ENCODE results near the gene NLRP13. TPM values are rescaled to one million over a fixed set of nuclear protein-coding genes. Genes with fewer than 3 reads are reported as not detected.
"Not testable (repeated sequence)": the region's sequence is repeated elsewhere in the genome, so short reads cannot be mapped to it uniquely, and the experiment has no call there.

Gene NLRP13
- total RNA-seq, 3 donors from 2014 or later (not counting 1 experiment from before 2014, with no cell fraction given), result not detected

DNA sequence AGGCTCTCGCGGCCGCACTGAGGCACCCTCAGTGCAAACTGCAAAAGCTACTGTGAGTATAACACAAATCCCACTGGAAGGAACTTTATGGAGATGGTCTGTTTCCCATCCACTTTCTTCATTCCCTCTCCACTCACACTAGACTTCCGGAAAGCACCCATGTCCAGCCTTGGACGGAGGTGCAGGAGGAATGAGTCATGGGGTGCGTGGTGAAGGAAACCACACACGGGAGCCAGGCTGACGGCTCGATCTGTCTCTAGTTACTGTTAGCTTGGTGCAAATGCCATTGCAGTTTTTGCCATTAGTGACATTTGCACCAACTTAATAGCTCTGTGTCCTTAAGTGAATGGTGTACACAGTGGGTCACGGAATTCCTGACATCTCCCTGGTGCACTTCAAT, 30.1 kb upstream of the NLRP13 start:
- no peaks in the 10 kb centered on the region for H3K4me1 Mint-ChIP-seq
- H3K9me3 Mint-ChIP-seq, result peaks cover 0 to 3% of the 10 kb centered on the region in 2 donors
- H3K27ac ChIP-seq (ENCODE audit: low read length), result no peak overlapping the region
- DNase-seq (no peak), ATAC-seq (no peak)
- 95% methylated on average over 10 of the region's 10 CpGs for WGBS (ENCODE audit: insufficient coverage)
- no peak overlapping the region for H3K27ac Mint-ChIP-seq
- no peaks in the 10 kb centered on the region for H3K4me1 ChIP-seq (ENCODE audit: control insufficient read depth, insufficient read depth, low read length)
- intact Hi-C loops (cut with micrococcal nuclease), result no loop called here
- no peak overlapping the region for H3K4me3 Mint-ChIP-seq
- no peaks in the 10 kb centered on the region for H3K27me3 Mint-ChIP-seq (ENCODE audit: low read depth in 2 of 2)
- no peaks in the 10 kb centered on the region for H3K36me3 Mint-ChIP-seq
- no peaks in the 10 kb centered on the region for H3K27me3 ChIP-seq (ENCODE audit: control insufficient read depth, insufficient read depth, low read length)
- H3K36me3 ChIP-seq (ENCODE audit: control insufficient read depth, insufficient read depth, low read length), result no peaks in the 10 kb centered on the region
- TF ChIP-seq, protein P1, sequence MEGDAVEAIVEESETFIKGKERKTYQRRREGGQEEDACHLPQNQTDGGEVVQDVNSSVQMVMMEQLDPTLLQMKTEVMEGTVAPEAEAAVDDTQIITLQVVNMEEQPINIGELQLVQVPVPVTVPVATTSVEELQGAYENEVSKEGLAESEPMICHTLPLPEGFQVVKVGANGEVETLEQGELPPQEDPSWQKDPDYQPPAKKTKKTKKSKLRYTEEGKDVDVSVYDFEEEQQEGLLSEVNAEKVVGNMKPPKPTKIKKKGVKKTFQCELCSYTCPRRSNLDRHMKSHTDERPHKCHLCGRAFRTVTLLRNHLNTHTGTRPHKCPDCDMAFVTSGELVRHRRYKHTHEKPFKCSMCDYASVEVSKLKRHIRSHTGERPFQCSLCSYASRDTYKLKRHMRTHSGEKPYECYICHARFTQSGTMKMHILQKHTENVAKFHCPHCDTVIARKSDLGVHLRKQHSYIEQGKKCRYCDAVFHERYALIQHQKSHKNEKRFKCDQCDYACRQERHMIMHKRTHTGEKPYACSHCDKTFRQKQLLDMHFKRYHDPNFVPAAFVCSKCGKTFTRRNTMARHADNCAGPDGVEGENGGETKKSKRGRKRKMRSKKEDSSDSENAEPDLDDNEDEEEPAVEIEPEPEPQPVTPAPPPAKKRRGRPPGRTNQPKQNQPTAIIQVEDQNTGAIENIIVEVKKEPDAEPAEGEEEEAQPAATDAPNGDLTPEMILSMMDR (IDR thresholded peaks at IDR 0.05), result no peak
- H3K4me3 ChIP-seq (ENCODE audit: low read length), result no peak overlapping the region
- H3K9me3 ChIP-seq (ENCODE audit: control insufficient read depth, insufficient read depth, low read length), result no peaks in the 10 kb centered on the region

DNA sequence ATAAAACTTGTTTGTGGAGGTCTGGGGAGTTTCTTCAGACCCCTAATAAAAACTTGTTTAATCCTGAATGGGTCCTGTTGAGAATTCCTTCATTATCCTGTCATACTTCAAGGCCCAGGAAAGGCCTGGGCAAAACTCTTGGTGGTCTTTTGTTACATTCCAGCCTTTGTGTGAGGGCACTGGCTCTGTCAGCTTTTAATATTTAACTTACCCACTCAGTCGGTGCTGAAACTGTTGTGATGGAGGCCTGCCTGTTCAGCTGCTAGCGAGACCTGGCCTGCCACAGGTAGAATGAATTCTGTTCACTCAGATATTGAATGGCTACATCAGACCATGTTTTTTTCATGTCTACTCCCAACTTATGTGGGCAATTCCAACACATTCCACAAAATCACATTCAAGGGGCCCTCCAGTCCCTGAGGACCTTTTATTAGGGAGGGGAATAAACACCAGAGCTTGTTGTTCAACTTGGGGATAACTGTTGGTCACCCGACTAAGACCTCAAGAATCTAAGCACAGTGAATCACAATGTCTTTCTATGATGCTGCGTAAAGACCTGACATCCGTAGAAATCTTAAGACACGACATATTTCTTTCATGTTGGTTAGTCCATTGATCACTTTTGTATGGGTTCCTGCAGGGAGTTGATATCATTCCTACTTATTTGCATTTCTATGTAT, 28.0 kb upstream of the NLRP13 start:
- no peak overlapping the region for H3K4me3 ChIP-seq (ENCODE audit: low read length)
- Mint-ChIP-seq H3K4me3 (no peak overlapping the region), H3K27me3 (ENCODE audit: low read depth in 2 of 2) (no peaks in the 10 kb centered on the region), H3K4me1 (no peaks in the 10 kb centered on the region), H3K36me3 (no peaks in the 10 kb centered on the region), H3K27ac (no peak overlapping the region), H3K9me3 (peaks cover 0 to 2% of the 10 kb centered on the region in 2 donors)
- no peak for DNase-seq
- no peaks in the 10 kb centered on the region for H3K36me3 ChIP-seq (ENCODE audit: control insufficient read depth, insufficient read depth, low read length)
- H3K27me3 ChIP-seq (ENCODE audit: control insufficient read depth, insufficient read depth, low read length), result no peaks in the 10 kb centered on the region
- WGBS (ENCODE audit: insufficient coverage), result 90% methylated on average over 6 of the region's 6 CpGs
- intact Hi-C loops (cut with micrococcal nuclease), result no loop called here
- TF ChIP-seq, protein P1 (IDR thresholded peaks at IDR 0.05), result no peak
- no peak for ATAC-seq
- H3K4me1 ChIP-seq (ENCODE audit: control insufficient read depth, insufficient read depth, low read length), result no peaks in the 10 kb centered on the region
- H3K27ac ChIP-seq (ENCODE audit: low read length), result no peak overlapping the region
- no peaks in the 10 kb centered on the region for H3K9me3 ChIP-seq (ENCODE audit: control insufficient read depth, insufficient read depth, low read length)

DNA sequence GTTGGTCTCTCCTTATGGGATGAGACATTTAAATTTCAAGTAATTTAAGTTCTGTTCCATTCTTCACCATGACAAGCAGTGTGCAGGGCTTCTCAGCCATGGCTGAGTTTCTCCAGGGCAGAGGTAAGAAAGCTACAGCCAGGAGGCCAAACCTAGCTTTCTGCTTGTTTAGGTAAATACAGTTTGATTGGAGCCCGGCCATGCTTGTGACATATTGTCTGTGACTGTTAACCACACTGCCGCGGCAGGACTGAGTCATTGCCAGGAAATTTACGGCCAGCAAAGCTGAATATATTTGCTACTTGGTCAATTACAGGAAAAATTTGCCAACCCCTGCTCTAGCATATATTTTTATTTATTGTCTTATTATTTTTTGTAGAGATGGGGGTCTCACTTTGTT, 26.2 kb upstream of the NLRP13 start:
- Histone ChIP-seq H3K4me3 (ENCODE audit: low read length) (no peak overlapping the region), H3K4me1 (ENCODE audit: control insufficient read depth, insufficient read depth, low read length) (no peaks in the 10 kb centered on the region), H3K36me3 (ENCODE audit: control insufficient read depth, insufficient read depth, low read length) (no peaks in the 10 kb centered on the region), H3K9me3 (ENCODE audit: control insufficient read depth, insufficient read depth, low read length) (peaks cover 4% of the 10 kb centered on the region), H3K27ac (ENCODE audit: low read length) (no peak overlapping the region), H3K27me3 (ENCODE audit: control insufficient read depth, insufficient read depth, low read length) (no peaks in the 10 kb centered on the region)
- TF ChIP-seq, protein P1 (IDR thresholded peaks at IDR 0.05), result no peak
- H3K27me3 Mint-ChIP-seq (ENCODE audit: low read depth in 2 of 2), result no peaks in the 10 kb centered on the region
- ATAC-seq (no peak), DNase-seq (no peak)
- intact Hi-C loops (cut with micrococcal nuclease), result no loop called here
- H3K9me3 Mint-ChIP-seq, result peaks cover 0 to 2% of the 10 kb centered on the region in 2 donors
- 68% methylated on average over 4 of the region's 4 CpGs for WGBS (ENCODE audit: insufficient coverage)
- no peaks in the 10 kb centered on the region for H3K4me1 Mint-ChIP-seq
- no peak overlapping the region for H3K27ac Mint-ChIP-seq
- H3K36me3 Mint-ChIP-seq, result no peaks in the 10 kb centered on the region
- no peak overlapping the region for H3K4me3 Mint-ChIP-seq

DNA sequence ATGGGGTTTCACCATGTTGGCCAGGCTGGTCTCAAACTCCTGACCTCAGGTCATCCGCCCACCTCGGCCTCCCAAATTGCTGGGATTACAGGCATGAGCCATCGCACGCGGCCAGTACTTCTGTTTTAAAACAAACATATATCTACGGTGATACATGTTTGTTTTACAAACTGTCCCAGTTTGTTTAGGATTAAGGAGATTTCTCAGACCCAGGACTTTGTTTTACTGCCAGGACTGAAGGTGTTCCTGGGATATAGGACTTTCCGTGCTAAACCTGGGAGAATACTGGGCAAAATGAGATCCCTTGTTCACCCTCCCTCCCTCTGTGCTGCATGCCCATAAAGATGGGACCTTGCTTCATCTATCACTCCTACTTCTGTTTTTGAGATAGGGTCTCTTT, 24.3 kb upstream of the NLRP13 start:
- DNase-seq (no peak), ATAC-seq (no peak)
- intact Hi-C loops (cut with micrococcal nuclease), result no loop called here
- Histone ChIP-seq H3K4me3 (ENCODE audit: low read length) (no peak overlapping the region), H3K36me3 (ENCODE audit: control insufficient read depth, insufficient read depth, low read length) (no peaks in the 10 kb centered on the region), H3K9me3 (ENCODE audit: control insufficient read depth, insufficient read depth, low read length) (peaks cover 4% of the 10 kb centered on the region), H3K4me1 (ENCODE audit: control insufficient read depth, insufficient read depth, low read length) (no peaks in the 10 kb centered on the region), H3K27ac (ENCODE audit: low read length) (no peak overlapping the region), H3K27me3 (ENCODE audit: control insufficient read depth, insufficient read depth, low read length) (no peaks in the 10 kb centered on the region)
- TF ChIP-seq, protein P1 (IDR thresholded peaks at IDR 0.05), result no peak
- Mint-ChIP-seq H3K27ac (no peak overlapping the region), H3K4me1 (no peaks in the 10 kb centered on the region), H3K27me3 (ENCODE audit: low read depth in 2 of 2) (no peaks in the 10 kb centered on the region), H3K36me3 (no peaks in the 10 kb centered on the region), H3K4me3 (no peak overlapping the region), H3K9me3 (peaks cover 0 to 2% of the 10 kb centered on the region in 2 donors)
- WGBS (ENCODE audit: insufficient coverage), result 79% methylated on average over 6 of the region's 7 CpGs

DNA sequence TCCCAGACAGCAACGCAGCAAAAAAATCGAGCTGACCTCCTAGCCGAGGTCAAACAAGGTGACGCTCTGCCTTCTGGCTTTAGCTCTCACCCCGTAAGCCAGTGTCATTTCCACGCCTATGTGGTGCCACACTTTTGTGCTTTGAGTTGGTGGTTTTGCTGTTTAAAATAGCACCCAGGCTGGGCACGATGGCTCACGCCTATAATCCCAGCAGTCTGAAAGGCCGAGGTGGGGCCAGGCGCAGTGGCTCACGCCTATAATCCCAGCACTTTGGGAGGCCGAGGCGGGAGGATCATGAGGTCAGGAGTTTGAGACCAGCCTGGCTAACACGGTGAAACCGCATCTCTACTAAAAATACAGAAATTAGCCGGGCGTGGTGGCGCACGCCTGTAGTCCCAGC, 18.4 kb upstream of the NLRP13 start:
- H3K4me1 ChIP-seq (ENCODE audit: control insufficient read depth, insufficient read depth, low read length); H3K36me3 Mint-ChIP-seq; H3K9me3 ChIP-seq (ENCODE audit: control insufficient read depth, insufficient read depth, low read length); H3K27ac Mint-ChIP-seq; H3K4me3 Mint-ChIP-seq; ATAC-seq; H3K36me3 ChIP-seq (ENCODE audit: control insufficient read depth, insufficient read depth, low read length); H3K4me1 Mint-ChIP-seq; H3K9me3 Mint-ChIP-seq; H3K27me3 ChIP-seq (ENCODE audit: control insufficient read depth, insufficient read depth, low read length); H3K27me3 Mint-ChIP-seq (ENCODE audit: low read depth in 2 of 2); H3K27ac ChIP-seq (ENCODE audit: low read length); H3K4me3 ChIP-seq (ENCODE audit: low read length); intact Hi-C loops (cut with micrococcal nuclease); DNase-seq: not testable (repeated sequence)
- WGBS (ENCODE audit: insufficient coverage), result 92% methylated on average over 19 of the region's 19 CpGs
